ENCODE data around the gene GM2A. TPM values are rescaled to one million over a fixed set of nuclear protein-coding genes. Genes with fewer than 3 reads are reported as not detected.

Gene GM2A
- total RNA-seq, 4 donors from 2014 or later: 28.3 to 32.0 (median 30.1) TPM

- 77% methylated on average over 2 of the region's 2 CpGs for WGBS
- H3K4me1 ChIP-seq: peaks cover 6 to 28% (median 24%) of the 10 kb centered on the region in 4 donors
- H3K9me3 ChIP-seq: no peaks in the 10 kb centered on the region
- TF ChIP-seq POLR2AphosphoS5 (IDR thresholded peaks at IDR 0.05) (no peak), EP300 (IDR thresholded peaks at IDR 0.05) (no peak), CTCF (IDR thresholded peaks at IDR 0.05) (no peak), POLR2A (IDR thresholded peaks at IDR 0.05; ENCODE audit: low read depth) (no peak)
- no peak overlapping the region for H3K4me3 ChIP-seq
- no peak overlapping the region for H3K27ac ChIP-seq (replicated peaks in 1 of 4)
- no peaks in the 10 kb centered on the region for H3K36me3 ChIP-seq
- DNase-seq (ENCODE audit: extremely low spot score): no peak
- intact Hi-C loops (cut with DNase I): loop anchor here (10.0 kb wide), 1 partner anchor 186 kb away; no protein-coding TSS in a partner anchor
- no peaks in the 10 kb centered on the region for H3K27me3 ChIP-seq
Observed at GRCh38 chr5:151240924-151241635, 11.9 kb upstream of the GM2A start.

- TF ChIP-seq EP300 (IDR thresholded peaks at IDR 0.05) (no peak), POLR2A (IDR thresholded peaks at IDR 0.05; ENCODE audit: low read depth) (no peak), POLR2AphosphoS5 (IDR thresholded peaks at IDR 0.05) (no peak), CTCF (IDR thresholded peaks at IDR 0.05) (no peak)
- intact Hi-C loops (cut with DNase I): loop anchor here (10.0 kb wide), 1 partner anchor 188 kb away; no protein-coding TSS in a partner anchor
- H3K9me3 ChIP-seq: no peaks in the 10 kb centered on the region
- no peaks in the 10 kb centered on the region for H3K36me3 ChIP-seq
- 94% methylated on average over 4 of the region's 4 CpGs for WGBS
- H3K4me1 ChIP-seq: peaks cover 6 to 19% (median 15%) of the 10 kb centered on the region in 4 donors
- no peaks in the 10 kb centered on the region for H3K27me3 ChIP-seq
- DNase-seq (ENCODE audit: extremely low spot score): no peak
- no peak overlapping the region for H3K4me3 ChIP-seq
- H3K27ac ChIP-seq (replicated peaks in 1 of 4): no peak overlapping the region
Observed at GRCh38 chr5:151243127-151243526, 9.9 kb upstream of the GM2A start.

- intact Hi-C loops (cut with DNase I): loop anchor here (10.0 kb wide), 1 partner anchor 189 kb away; no protein-coding TSS in a partner anchor
Observed at GRCh38 chr5:151243564-151243963, 9.4 kb upstream of the GM2A start.

GRCh38 chr5:151244206-151244605 lies 8.8 kb upstream of the GM2A start:
- peaks cover 0 to 8% (median 4%) of the 10 kb centered on the region in 4 donors for H3K4me1 ChIP-seq
- no peaks in the 10 kb centered on the region for H3K9me3 ChIP-seq
- WGBS: 100% methylated on average over 2 of the region's 3 CpGs
- H3K27ac ChIP-seq (replicated peaks in 1 of 4): no peak overlapping the region
- DNase-seq (ENCODE audit: extremely low spot score): no peak
- TF ChIP-seq POLR2AphosphoS5 (IDR thresholded peaks at IDR 0.05) (no peak), CTCF (IDR thresholded peaks at IDR 0.05) (no peak), POLR2A (IDR thresholded peaks at IDR 0.05; ENCODE audit: low read depth) (no peak), EP300 (IDR thresholded peaks at IDR 0.05) (no peak)
- intact Hi-C loops (cut with DNase I): loop anchor here (10.0 kb wide), 1 partner anchor 189 kb away; no protein-coding TSS in a partner anchor
- no peak overlapping the region for H3K4me3 ChIP-seq
- H3K27me3 ChIP-seq: no peaks in the 10 kb centered on the region
- no peaks in the 10 kb centered on the region for H3K36me3 ChIP-seq

More at GRCh38 chr5:151243564-151243963, 9.4 kb upstream of the GM2A start:
- Histone ChIP-seq H3K36me3 (no peaks in the 10 kb centered on the region), H3K4me1 (peaks cover 5 to 15% (median 10%) of the 10 kb centered on the region in 4 donors), H3K4me3 (no peak overlapping the region), H3K9me3 (no peaks in the 10 kb centered on the region), H3K27ac (replicated peaks in 1 of 4) (no peak overlapping the region), H3K27me3 (no peaks in the 10 kb centered on the region)
- WGBS: 95% methylated on average over 4 of the region's 4 CpGs
- TF ChIP-seq POLR2A (IDR thresholded peaks at IDR 0.05; ENCODE audit: low read depth) (no peak), EP300 (IDR thresholded peaks at IDR 0.05) (no peak)
- no peak for DNase-seq (ENCODE audit: extremely low spot score)

GRCh38 chr5:151245680-151246219 lies 7.2 kb upstream of the GM2A start:
- no peaks in the 10 kb centered on the region for H3K9me3 ChIP-seq
- no peaks in the 10 kb centered on the region for H3K27me3 ChIP-seq
- no peaks in the 10 kb centered on the region for H3K4me1 ChIP-seq
- DNase-seq (ENCODE audit: extremely low spot score): no peak
- WGBS: 94% methylated on average over 4 of the region's 4 CpGs
- H3K27ac ChIP-seq (replicated peaks in 1 of 4): no peak overlapping the region
- H3K36me3 ChIP-seq: no peaks in the 10 kb centered on the region
- intact Hi-C loops (cut with DNase I): loop anchor here (10.0 kb wide), 1 partner anchor 191 kb away; no protein-coding TSS in a partner anchor
- no peak overlapping the region for H3K4me3 ChIP-seq
- TF ChIP-seq POLR2AphosphoS5 (IDR thresholded peaks at IDR 0.05) (no peak), POLR2A (IDR thresholded peaks at IDR 0.05; ENCODE audit: low read depth) (no peak), EP300 (IDR thresholded peaks at IDR 0.05) (no peak), CTCF (IDR thresholded peaks at IDR 0.05) (no peak)

All from esophagus muscularis mucosa (tissue), 4 donors.